DOHH2 (cell line): ENCODE results near the gene STK4.

Experiments
- CTCF ChIP-seq: fragments of 200-600 bp; sonication (generic); IDR thresholded peaks from one replicate; pipeline ENCODE4 v1.5.1; 2014; ENCODE audit warnings: antibody characterized with exemption, mild to moderate bottlenecking, low read depth, low read length; ENCODE audit not compliant: poor library complexity, severe bottlenecking
- EZH2phosphoT487 ChIP-seq: fragments of 200-600 bp; sonication (generic); IDR thresholded peaks from 2 replicates; pipeline ENCODE4 v1.6.1; 2017; ENCODE audit warnings: borderline replicate concordance, mild to moderate bottlenecking, antibody characterized with exemption, low read length, moderate library complexity, mixed read lengths

GRCh38 chr20:45028424-45029136 lies 62.3 kb downstream of the STK4 start:
- no peak for TF ChIP-seq EZH2phosphoT487
- no peak for TF ChIP-seq CTCF
